Bronchial epithelial cell (primary cell): Measurements from ENCODE around the gene TPRKB. TPM values are rescaled to one million over a fixed set of nuclear protein-coding genes. Genes with fewer than 3 reads are reported as not detected.
"Not testable (repeated sequence)": the region's sequence is repeated elsewhere in the genome, so short reads cannot be mapped to it uniquely, and the experiment has no call there.

Experiments used
- DNase-seq: peaks from one replicate; pipeline ENCODE4 v3.0.0-alpha.2; 2010; ENCODE audit warnings: low read depth
- FAIRE-seq: peaks from 2 replicates; lab custom pipeline; 2011; peaks lifted over from hg19 to GRCh38; lab: Jason Lieb, UNC
- H3K27me3 ChIP-seq: 2 replicates; pipeline ENCODE4 v1.5.1; 2011; ENCODE audit warnings: low read length; ENCODE audit not compliant: control insufficient read depth, insufficient read depth
- H3K36me3 ChIP-seq: 2 replicates; pipeline ENCODE4 v1.5.1; 2011; ENCODE audit warnings: low read length; ENCODE audit not compliant: control insufficient read depth, insufficient read depth
- H3K4me3 ChIP-seq: 2 replicates; pipeline ENCODE4 v1.5.1; 2011; ENCODE audit warnings: mild to moderate bottlenecking, low read depth, low read length, control low read depth
- CTCF ChIP-seq: IDR thresholded peaks from 2 replicates; pipeline ENCODE4 v1.5.1; 2011; ENCODE audit warnings: mild to moderate bottlenecking, moderate library complexity, low read length, control low read depth, inconsistent platforms; ENCODE audit not compliant: insufficient read depth, severe bottlenecking
- total RNA-seq: library from RNA; depleted of rRNA; stranded (reverse); fragments of >200 nt; gene quantifications from 2 replicates; pipeline ENCODE4 v1.2.1, GENCODE V29; 2014

Gene TPRKB
- total RNA-seq, 1 donor from 2014 or later, result 21.1 TPM

DNA sequence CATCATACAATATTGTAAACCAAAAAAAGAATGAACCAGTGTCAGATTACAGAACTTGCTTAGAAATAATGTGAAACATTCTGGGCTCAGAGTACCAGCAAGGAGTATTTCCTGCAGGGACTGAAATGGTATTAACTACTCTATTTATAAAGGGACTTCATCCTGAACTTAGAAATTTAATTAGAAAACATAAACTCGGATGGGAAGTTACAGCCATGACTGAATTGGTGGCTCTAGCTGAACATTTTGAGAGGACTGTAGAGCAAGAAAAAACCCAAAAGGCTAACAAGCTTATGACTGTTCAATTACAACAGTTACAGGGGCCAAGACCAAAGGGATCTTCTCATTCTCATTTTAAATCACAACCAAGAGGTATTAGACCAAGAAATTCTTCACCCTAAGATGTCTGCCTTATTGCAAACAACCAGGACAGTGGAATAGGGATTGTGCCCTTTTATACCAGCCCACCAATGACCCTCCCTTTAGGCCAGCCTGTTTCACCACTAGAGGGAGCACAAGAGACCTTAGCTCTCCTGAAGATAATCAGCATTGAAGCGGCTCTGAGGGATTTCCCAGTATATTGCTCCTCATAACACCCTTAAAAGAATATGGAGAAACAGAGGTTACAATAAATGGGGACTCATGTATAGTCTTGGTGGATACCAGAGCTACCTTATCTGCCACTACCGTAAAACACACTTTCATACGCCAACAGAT lies 46.6 kb downstream of the TPRKB start:
- peak; percentile 21 for DNase-seq
- H3K36me3 ChIP-seq, H3K27me3 ChIP-seq, H3K4me3 ChIP-seq: not testable (repeated sequence)
- peak; percentile 47 for TF ChIP-seq CTCF
- FAIRE-seq, result peak; percentile 79

GRCh38 chr2:73688494-73688893 lies 48.7 kb downstream of the TPRKB start:
- not testable (repeated sequence) for FAIRE-seq, H3K4me3 ChIP-seq, H3K27me3 ChIP-seq, H3K36me3 ChIP-seq
- peak; percentile 6 for DNase-seq

DNA sequence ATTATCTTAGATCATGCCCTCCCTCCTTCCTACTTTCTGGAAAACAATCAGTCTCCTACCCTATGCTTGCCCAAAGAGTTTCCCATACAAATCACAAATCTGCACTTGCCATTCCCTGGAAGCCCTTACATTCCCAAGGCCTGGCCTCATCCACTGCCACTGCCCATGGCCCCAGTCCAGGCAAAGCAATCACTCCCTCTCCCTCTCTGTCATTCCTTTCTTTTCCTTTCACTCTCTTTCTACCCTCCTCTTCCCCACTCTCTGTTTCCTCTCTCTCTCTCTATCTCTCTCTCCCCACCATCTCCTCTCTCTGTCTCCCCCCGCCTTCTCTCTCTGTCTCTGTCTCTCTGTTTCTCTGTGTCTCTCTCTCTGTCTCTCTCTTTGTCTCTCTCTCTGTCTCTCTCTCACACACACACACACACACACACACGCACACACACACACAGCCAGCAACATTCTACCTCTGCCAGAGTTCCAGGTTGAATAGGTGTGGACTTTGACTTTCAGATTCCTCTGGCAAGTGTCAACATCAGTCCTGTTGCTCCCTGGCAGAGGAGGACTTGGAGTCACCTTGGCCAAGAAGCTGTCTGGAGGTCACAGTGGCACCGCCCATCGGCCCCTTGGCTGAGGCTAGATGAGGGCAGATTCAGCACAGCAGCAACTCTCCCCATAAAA lies 51.2 kb downstream of the TPRKB start:
- H3K4me3 ChIP-seq, result no peak overlapping the region
- no peaks in the 10 kb centered on the region for H3K36me3 ChIP-seq
- TF ChIP-seq CTCF, result no peak
- no peaks in the 10 kb centered on the region for H3K27me3 ChIP-seq
- no peak for FAIRE-seq
- no peak for DNase-seq

- not testable (repeated sequence) for H3K27me3 ChIP-seq, H3K4me3 ChIP-seq, DNase-seq, H3K36me3 ChIP-seq
- peak; percentile 28 for FAIRE-seq
- peak; percentile 11 for TF ChIP-seq CTCF
Observed at GRCh38 chr2:73684905-73685304, 52.2 kb downstream of the TPRKB start.

GRCh38 chr2:73684325-73684724 lies 52.8 kb downstream of the TPRKB start:
- not testable (repeated sequence) for H3K27me3 ChIP-seq, H3K36me3 ChIP-seq, H3K4me3 ChIP-seq
- FAIRE-seq (peak; percentile 55), DNase-seq (peak; percentile 8)

- TF ChIP-seq CTCF, result peak; percentile 63
- not testable (repeated sequence) for H3K36me3 ChIP-seq, FAIRE-seq, H3K27me3 ChIP-seq, H3K4me3 ChIP-seq
- peak; percentile 21 for DNase-seq
Observed at GRCh38 chr2:73679951-73680571, 57.1 kb downstream of the TPRKB start.

Other genes starting within 250 kb of the TPRKB start
- gene NAT8, start 94.9 kb downstream of the TPRKB start, total RNA-seq, result not detected in 2 replicates
- gene DUSP11, start 42.8 kb upstream of the TPRKB start, total RNA-seq, result 28.4 and 35.2 TPM in 2 replicates
- gene C2orf78, start 46.8 kb upstream of the TPRKB start, total RNA-seq, result not detected in 2 replicates
- 24.0 and 36.4 TPM in 2 replicates for gene STAMBP, start 91.6 kb upstream of the TPRKB start, total RNA-seq
- not detected in 2 replicates for gene ACTG2, start 155.7 kb upstream of the TPRKB start, total RNA-seq
- gene DGUOK, start 189.5 kb upstream of the TPRKB start, total RNA-seq, result 39.3 and 40.8 TPM in 2 replicates
- gene TET3, start 247.6 kb upstream of the TPRKB start, total RNA-seq, result 5.3 and 9.0 TPM in 2 replicates